Fibroblast of skin of back (primary cell): ENCODE results near the gene IDH3B. TPM values are rescaled to one million over a fixed set of nuclear protein-coding genes. Genes with fewer than 3 reads are reported as not detected.
"Not testable (repeated sequence)": the region's sequence is repeated elsewhere in the genome, so short reads cannot be mapped to it uniquely, and the experiment has no call there.

Experiments
- DNase-seq: peaks from one replicate; pipeline ENCODE4 v3.0.0-alpha.2; 2013
- polyA plus RNA-seq, 2 experiments: library from polyadenylated mRNA; unstranded; fragments of 120-200 nt; gene quantifications; one replicate each; pipeline ENCODE4 v1.2.1, GENCODE V29; 2013; ENCODE audit not compliant: insufficient read length in 2 of 2

Gene IDH3B
- 70.3 TPM for polyA plus RNA-seq (2013, experiment 1 of 2; ENCODE audit: insufficient read length)
- 49.7 TPM for polyA plus RNA-seq (2013, experiment 2 of 2; ENCODE audit: insufficient read length)

DNA sequence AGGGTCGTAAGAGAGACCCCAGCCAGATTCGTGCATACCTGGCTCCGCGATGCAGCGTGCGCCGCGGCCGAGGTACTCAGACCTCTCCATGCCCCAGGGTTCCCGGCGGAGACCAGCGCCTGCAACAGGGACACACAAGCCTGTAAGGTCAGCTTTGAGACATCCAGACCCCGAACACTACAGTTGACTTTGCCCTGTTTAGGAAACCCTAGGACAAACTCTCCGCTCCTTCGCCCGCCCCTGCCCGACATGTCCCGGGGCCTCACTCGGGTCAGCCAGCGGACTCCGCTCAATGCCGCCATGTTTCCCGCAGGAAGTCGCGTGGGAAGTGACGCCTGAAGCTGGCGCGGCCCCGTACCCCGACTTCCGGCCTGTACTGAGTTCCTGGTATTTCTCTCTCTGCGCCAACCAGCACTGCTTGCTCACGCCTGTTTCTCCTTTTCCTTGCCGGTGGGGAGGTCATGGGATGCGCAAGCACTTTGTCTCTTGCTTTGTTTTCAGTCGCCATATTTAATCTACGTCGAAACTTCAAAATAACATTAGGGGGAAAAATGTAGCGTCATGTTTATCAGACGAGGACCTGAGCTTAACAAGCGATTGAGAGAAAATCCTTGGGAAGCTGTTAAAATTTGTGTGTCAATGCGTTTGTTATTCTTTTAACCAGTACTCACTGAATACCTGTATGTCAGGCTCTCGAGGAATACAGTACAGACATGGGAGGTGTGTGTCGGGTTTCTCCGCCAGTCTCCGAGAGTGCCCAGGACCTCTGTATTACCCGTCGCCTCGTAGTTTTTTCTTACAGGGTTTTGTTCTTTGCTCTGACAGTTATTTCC lies at the start of gene IDH3B:
IDH3B (minus strand) TSS at position 330 of the 833 bp plus-strand sequence; CDS start at position 302, 28 bp downstream.
- peak; percentile 94 for DNase-seq

DNA sequence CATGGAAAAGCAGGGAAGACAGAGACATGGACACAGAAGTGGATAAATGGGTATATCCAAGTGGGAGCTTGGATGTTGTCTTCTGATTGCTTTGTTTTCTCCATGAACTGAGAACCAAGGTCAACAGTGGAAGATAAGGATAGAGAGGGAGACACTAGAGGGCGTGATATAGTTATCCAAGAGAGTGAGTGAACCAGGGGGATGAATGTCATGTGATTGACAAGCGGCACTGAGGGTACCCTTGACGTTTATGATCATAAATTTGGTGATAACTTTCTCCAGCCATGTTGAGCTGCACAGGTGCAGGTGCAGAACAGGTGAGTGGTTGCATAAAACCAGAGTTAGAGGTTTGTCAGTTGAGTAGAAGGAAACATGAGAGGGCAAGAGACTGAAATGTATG lies 49.3 kb upstream of the IDH3B start:
- no peak for DNase-seq

DNA sequence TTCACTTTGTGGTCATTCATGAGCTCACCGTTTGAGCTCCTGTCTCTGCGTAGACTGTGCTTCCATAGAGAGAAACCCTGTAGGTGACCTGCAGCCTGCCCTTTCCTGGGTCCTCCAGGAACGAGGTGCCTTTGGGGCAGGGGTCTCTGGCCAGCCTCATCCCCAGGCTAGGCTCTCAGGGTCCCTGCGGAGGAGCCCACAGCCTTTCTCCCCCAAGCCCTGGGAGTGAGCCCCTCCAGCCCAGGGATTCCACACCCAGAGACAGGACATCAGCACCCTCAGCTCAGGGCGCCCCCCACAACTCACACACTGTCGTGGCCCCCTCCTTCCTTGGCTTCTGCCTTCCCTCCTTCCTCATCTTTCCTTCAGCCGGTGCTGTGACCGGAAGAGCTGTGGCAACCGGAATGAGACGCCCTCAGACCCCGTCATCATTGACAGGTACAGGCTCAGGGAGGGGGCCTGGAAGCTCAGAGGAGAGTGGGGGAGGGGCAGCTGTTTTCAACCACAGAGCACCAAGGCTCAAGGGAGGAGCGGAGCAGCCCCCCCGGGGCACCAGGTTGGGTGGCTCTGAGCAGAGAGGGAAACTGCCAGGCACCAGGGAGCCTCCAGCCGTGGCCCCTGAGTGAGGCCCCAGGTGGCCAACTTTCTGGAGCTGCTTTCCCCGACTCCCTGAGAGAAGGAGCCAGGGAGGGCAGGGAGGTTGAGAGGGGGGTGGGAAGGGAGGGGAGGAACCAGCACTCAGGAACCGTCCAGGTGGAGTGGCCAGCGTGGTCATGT lies 45.4 kb upstream of the IDH3B start:
- DNase-seq = no peak

DNA sequence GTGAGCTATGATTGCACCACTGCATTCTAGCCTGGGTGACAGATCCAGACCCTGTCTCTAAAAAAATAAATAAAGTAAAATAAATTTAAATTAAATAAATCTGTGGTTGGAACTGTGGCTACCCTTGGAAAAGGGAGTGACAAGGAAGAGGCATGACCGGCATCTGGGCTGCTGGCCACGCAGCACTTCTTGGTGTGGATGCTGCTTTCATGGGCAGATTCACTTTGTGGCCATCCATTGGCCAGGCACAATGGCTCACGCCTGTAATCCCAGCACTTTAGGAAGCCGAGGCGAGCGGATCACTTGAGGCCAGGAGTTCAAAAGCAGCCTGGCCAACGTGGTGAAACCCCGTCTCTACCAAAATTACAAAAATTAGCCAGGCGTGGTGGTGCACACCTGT lies 44.6 kb upstream of the IDH3B start:
- no peak for DNase-seq

DNA sequence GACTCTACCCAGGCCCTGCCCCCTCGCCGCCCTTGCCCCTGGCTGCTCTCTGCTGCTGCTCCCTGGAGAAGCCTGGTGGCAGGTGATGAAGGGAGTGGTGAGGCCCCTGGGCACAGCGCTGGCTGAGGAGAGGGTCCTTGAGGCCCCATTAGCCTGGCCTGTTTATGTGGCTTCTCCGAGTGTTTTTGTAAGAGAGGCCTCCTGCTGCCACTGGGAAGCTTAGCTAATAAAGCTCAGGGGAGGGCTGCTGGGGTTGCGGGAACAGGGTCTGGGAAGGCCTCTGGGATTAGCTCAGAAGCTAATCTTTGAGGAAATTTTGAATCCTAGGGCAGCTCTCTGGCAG lies 44.0 kb upstream of the IDH3B start:
- no peak for DNase-seq

DNA sequence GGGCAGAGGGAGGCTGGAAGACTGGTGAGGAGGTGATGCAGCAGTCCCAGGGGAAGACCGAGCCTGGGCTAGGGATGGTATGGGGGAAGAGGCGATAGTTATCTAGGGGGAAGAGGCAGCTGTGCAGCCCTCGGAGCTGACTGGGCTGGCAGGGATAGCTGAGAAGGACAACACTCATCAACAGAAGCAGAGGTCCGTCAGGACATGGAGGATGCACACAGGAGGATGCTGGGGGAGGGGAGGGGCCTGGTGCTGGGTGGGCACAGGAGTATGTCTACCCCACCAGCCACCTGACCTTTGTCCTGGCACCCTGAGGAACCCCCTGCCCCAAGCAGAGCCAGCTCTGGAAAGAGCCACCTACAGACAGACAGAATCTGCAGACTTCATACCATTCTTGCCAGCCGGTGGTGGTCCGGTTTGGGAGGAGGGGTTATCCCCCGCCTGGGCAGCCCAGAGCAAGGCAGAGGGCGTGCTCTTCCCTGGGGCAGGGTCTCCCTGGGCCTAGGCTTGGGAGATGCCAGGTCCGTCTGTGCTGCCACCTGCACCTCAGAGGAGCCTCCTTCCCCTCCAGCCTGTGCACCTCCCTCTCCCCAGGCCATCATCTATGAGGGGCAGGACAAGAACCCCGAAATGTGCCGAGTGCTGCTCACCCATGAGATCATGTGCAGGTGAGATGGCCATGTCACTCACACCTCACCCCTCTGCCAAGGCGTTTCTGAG lies 43.5 kb upstream of the IDH3B start:
- no peak for DNase-seq

DNA sequence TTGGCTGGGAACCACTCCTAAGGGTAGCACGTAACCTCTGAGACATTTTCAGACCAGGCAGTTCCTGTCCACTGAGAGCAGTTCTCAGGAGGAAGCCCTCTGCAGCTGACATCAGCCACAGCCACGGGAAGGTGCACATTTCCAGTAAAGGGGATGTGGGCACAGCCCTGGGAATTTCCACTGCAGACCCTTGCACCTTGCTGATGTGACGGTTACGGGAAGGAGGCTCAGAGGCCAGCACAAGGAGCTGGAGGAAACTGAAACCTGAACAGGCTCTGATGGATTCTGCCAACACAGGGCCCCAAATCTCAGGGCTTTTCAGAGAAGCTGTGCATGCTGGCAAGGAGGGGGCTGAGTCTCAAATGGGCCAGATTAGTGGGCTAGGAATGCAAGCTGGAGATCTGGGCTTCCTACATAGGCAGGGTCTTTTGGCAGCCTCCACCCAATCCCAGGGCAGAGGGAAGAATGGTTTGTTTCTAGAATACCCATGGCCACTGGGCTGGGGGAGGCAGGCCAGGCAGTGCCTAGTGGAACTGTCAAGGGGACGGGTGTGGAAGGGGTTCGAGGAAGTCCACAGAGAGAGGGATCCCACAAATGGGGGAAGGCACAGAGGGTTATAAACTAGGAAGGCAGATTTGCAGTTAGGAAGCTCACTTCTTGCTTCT lies 42.8 kb upstream of the IDH3B start:
- no peak for DNase-seq

DNA sequence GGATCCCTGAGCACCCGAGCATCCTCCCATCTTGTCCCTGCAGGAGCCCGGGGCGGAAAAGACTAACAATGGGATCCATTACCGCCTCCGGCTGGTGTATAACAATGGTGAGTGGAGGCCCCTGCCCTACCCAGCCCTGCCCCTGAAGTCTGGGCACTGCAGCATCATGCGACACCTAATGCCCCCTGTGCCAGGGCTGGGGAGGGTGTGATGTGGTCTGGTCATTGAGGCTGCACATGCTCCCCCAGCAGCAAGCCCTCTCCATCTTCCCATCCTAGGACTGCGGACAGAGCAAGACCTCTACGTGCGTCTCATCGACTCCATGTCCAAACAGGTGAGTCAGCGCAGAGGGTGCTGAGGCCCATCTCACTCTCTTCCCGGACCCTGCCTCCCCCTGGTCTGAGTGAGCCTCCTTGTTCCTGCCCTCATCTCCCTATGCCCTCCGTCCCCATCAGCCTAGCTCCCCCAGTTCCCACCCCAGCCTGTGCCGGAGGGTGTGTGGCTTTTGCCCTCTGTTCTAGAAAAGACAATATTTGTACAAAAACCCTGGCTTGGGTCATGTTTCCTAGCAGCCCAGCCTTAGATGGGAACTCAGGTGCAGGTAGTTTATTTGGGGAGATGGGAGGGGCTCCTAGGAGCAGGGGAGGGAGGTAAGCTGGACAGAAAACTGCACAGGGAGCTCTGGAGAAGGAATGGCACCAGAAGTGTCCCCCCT lies 42.1 kb upstream of the IDH3B start:
- DNase-seq = no peak

DNA sequence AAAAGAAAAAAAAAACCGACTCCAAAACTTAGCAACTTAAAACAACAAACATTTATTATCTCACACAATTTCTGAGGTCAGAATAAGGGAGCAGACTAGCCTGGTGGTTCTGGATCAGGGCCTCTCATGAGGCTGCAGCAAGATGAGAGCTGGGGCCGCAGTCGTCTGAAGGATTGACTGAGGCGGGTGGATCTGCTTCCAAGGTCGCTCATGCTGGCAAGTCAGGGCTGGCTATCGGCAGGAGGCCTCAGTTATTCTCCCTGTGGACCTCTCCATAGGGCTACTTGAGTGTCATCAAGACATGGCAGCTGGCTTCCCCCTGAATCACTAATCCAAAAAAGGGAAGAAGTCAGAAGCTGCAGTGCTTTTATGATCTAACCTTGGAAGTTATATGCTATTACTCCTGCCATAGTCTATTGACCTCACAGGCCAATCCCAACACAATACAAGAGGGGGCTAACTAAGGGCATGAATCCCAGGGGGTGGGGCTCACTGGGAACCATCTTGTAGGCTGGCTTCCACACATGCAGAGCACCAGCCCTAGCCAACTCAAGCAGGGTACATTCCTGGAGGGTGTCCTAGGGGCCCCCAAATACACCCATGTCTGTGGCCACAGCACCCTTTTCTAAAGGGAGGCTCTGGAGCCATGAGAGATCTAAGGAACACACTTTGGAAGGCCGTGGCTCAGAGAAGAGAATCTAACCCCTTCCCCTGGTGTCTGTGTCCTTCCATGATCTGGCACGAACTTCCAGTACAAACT lies 39.9 kb upstream of the IDH3B start:
- no peak for DNase-seq

DNA sequence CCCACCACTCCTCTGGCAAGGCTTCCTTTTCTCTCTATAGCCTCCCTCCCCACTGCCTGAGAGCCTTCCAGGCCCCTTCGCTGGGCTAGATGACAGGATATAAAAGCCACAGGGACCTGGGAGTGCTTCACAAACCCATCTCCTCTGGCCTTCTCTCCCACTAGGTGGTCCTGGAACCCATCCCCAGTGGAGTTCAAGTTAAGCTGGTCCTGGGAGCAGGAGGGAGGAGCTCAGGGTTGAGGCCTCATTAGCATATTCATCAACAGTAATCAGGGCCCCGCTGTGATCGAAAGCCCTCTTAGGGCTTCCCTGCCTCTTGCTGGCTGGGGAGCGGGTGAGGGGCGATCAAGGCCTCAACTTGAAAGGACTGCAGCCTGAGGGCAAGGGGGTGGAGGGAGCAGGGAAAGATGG lies 37.7 kb upstream of the IDH3B start:
- no peak for DNase-seq

DNA sequence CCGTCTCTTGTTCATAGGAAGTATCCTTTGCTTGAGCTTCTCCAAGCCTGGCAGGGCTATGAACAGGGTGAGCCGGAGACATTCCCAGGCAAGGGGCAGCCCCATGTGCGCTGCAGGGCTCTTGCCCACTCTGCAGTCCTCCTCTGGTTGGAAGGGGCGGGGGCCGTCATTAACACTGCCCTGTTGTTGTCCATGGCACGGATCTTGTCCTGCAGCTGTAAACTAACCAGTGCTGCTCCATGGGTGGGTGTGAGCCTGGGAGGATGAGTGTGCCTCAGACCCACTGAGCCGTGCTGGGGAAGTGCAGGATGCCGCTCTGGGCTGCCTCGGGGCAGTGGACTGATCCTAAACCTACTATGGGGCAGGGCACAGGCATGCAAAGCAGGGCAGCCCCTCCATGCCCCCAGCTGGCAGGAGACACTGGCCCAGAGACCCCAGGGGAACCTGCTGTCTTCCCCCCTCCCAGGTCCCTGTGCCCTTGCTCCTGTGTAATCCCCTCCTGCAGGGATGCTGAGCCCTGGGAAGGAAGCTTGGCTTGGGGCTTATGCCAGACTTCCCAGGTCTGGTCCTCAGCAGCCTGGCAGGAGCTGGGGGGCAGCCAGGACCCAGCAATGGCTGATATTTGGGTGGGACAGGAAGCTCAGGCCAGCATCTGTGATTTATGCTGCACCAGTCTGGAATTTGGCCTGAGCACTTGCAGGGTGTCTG lies 37.1 kb upstream of the IDH3B start:
- no peak for DNase-seq

DNA sequence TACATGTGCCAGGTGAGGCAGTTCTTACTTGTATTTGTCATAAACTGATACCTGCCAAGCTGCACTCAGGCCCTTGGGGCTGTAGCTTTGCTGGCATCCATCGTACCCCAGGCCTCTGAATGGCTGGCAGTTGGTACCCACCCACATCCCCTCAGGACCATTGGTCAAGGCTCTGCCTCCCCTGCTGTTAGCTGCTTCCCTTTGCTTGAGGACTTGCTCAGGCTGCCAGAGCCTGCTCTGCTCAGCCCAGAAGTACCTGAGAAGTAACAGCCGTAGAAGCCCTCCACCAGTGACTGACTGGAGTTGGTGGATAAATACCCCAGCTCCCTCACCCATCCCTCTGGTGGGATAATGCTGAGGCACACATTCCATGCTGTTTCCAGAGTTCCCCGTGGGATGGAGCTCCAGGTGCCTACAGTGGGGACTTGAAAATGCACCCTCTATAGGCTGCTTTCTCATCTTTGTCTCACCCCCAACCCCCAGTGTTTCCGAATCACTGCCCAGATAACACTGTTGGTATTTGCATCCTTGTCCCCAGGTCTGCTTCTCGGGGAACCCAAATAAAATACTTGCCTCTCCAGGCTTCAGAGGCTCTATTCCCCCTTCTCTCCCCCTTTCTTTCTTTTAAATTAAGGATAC lies 35.9 kb upstream of the IDH3B start:
- DNase-seq = no peak

DNA sequence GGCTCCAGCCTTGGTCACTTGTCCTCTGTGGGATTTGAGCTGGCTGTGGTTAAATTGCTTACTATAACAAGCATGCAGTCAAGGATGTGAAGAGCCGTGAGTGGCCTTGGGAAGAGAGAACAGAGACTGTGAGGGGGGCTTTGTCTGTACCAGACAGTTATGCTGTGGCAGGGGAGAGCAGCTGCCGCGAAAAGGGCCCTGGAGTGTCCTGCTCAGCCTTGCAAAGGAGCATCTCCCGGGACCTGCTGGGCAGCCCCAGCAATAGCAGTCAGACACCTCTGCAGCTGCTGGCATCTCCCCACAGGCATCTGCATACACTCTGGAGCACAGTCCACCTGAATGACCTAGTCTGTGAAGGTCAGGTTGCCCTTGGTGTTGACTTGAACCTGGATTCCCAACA lies 34.9 kb upstream of the IDH3B start:
- no peak for DNase-seq

DNA sequence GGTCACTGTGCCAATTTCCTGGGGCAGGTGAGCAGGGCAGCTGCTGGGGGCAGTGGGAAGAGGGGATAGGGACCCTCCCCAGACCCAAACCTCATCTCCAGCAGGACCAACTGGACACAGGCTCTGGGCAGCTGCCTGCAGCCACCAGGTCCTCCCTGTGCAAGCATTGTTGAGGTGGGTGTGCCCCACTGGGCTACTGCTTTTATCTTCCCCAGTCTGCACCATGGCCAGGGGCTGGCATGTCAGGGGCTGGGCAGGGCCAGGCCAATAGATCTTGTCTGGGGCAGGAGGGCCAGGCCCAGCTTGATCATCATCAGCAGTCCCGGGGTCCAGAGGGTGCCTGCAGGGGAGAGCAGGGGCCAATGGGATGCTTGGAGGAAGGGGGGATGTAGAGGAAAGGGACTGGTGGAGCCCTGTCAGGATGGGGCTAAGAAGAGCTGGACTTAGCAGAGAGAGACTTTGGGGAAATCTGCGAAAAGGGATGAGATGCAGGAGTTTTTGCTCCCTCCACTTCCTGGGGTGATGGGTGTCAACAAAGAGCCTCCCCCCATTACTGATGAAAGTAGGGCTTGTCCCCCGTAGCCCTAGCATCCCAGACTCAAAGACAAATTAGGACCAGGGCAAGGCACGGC lies 34.3 kb upstream of the IDH3B start:
- DNase-seq = no peak

DNA sequence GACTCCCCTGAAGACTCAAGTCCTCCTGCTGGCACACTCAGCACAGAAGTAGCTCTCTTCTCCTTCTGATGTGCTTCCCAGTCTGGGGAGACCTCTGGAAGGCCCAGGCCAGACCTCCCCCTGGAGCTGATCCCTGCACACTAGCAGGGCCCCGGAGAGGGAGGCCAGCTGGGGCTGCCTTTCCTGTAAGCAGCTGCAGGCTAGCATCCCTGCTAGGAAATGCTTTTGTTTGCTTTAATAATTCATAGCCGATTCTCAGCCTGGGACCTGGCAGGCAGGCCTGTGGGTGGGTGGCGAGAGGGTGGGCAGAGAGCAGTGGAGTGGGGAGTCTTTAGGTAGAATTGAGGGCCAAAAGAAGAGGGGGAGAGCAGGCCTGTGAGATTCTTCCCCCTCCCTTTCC lies 33.8 kb upstream of the IDH3B start:
- DNase-seq = no peak

DNA sequence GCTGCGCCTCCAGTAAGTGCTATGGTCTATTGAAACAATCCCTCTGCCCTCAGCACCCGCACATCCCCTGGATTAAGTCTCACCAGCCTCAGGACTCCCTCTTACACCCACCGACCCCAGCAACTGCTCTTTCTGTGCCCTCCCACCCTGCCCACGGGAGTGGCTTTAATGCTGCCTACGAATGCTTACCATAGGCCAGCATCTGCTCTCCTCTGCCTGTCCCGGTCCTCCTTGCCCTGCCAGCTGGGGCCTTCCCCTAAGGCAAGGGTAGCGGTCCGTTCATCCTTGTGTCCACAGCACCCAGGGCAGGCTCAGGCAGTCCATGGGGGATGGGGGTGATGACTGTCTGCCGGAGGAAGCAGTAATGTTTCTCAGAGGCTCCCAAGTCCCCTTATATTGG lies 32.6 kb upstream of the IDH3B start:
- no peak for DNase-seq

DNA sequence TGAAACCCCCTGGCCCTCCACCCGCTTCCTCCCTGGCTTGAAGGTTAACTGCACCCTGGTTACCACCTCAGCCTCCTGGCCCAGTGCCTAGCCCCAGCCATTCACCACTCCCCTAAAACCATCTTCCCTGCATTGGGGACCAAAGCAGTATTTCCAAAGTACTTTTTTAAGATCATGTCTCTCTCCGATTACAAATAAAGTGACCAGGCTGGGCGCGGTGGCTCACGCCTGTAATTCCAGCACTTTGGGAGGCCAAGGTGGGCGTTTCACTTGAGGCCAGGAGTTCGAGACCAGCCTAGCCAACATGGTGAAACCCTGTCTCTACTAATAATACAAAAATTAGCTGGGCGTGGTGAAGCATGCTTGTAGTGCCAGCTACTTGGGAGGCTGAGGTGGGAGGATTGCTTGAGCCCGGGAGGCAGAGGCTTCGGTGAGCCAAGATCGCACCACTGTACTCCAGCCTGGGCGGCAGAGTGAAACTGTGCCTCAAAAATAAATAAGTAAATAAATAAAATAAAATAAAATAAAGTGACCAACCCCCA lies 32.0 kb upstream of the IDH3B start:
- DNase-seq = not testable (repeated sequence)

DNA sequence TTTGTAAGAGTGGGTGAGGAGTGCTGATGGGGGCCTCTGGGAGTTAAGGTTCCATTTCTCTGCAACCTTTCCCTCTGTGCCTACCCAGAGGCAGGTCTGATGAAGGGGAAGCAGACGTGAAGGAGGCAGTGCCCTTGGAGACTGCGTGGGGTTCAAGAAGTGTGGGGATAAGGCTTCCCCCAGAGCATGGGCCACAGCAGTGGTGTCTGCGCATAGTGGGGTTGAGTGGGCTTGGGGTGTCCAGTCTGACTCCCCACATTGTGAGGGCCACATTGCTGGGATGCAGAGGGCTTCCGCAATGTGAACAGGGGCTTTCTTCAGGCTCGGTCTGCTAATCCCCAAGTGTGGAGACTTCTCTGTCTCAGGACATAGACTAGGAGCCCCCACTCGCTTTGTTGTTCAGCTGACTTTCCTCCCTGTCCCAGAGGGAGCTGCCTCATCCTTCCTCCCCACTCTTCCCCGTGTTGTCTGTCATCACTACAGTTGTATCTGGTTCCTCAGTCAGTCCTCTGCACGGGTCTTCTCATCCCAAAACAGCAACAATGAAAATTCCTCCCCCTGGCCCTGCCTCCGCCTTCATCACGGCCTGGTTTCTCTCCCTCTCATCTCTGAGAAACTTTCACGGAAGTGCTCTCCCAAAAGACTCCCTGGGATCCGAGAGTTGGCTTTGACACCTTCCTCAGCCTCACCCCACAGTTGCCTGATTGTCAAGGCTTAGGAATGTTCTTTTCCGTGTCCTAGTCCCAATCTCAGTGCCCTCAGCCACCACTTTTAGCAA lies 31.4 kb upstream of the IDH3B start:
- DNase-seq = no peak
